ENCODE measurements around the gene SLC38A5.

The SLC38A5 gene

DNA sequence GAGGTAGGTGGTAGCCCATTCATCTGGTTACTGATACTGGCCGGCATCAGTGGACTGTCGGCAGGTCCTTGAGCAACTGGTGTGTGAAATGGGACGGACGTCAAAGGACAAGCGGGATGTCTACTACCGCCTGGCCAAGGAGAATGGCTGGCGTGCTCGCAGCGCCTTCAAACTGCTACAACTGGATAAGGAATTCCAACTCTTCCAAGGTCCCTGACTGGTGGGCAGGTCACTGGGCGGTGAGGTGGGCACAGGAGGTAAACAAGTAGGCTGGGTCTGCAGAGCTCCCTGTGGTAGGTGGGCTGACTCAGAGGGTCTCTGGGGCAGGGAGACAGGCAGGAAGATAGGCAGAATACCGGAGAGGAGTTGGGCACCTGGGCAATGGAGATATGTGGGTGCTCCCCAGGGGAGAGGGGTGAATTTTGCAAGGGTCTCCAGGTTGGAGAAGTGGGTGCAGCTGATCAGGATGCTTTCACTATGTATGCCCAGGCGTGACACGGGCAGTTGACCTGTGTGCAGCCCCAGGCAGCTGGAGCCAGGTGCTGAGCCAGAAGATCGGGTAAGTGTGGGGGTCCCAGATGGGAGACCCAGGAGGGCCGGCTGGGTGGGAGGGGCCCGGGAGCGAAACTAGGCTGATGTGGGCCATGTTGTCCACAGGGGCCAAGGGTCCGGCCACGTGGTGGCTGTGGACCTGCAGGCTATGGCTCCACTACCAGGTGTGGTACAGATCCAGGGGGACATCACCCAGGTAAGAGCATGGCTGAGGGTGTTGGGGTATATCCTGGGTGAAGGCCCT is 8.1 kb upstream of the SLC38A5 start:
- no peaks in the 10 kb centered on the region for H3K36me3 ChIP-seq (ENCODE audit: low read length)
- no peaks in the 10 kb centered on the region for H3F3A ChIP-seq (ENCODE audit: insufficient read depth)
- no peaks in the 10 kb centered on the region for H3K9me3 ChIP-seq (ENCODE audit: insufficient read depth, low read length)
- TF ChIP-seq, protein P1, sequence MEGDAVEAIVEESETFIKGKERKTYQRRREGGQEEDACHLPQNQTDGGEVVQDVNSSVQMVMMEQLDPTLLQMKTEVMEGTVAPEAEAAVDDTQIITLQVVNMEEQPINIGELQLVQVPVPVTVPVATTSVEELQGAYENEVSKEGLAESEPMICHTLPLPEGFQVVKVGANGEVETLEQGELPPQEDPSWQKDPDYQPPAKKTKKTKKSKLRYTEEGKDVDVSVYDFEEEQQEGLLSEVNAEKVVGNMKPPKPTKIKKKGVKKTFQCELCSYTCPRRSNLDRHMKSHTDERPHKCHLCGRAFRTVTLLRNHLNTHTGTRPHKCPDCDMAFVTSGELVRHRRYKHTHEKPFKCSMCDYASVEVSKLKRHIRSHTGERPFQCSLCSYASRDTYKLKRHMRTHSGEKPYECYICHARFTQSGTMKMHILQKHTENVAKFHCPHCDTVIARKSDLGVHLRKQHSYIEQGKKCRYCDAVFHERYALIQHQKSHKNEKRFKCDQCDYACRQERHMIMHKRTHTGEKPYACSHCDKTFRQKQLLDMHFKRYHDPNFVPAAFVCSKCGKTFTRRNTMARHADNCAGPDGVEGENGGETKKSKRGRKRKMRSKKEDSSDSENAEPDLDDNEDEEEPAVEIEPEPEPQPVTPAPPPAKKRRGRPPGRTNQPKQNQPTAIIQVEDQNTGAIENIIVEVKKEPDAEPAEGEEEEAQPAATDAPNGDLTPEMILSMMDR (IDR thresholded peaks at IDR 0.05; ENCODE audit: insufficient read depth, low read length, poor library complexity, severe bottlenecking), result no peak
- TF ChIP-seq EZH2phosphoT487 (conservative IDR thresholded peaks at IDR 0.05; ENCODE audit: low read length), result no peak
- H3K27me3 ChIP-seq (ENCODE audit: low read length), result no peaks in the 10 kb centered on the region
- no peak overlapping the region for H3K27ac ChIP-seq (ENCODE audit: low read depth, low read length)
- H3K4me3 ChIP-seq (ENCODE audit: insufficient read depth, low read length, poor library complexity, severe bottlenecking), result no peak overlapping the region
- no peak overlapping the region for H3K4me2 ChIP-seq (ENCODE audit: low read depth, low read length, poor library complexity, severe bottlenecking)
- H3K79me2 ChIP-seq (ENCODE audit: insufficient read depth, low read length), result peaks cover 30% of the 10 kb centered on the region
- H4K20me1 ChIP-seq (ENCODE audit: low read depth, low read length), result no peaks in the 10 kb centered on the region
- no peaks in the 10 kb centered on the region for H3K9me2 ChIP-seq (replicated peaks; ENCODE audit: insufficient read depth, low read length)
- H2AFZ ChIP-seq (ENCODE audit: low read depth, low read length, severe bottlenecking), result no peak overlapping the region
- H3K9ac ChIP-seq (ENCODE audit: low read length), result no peak overlapping the region

- no peaks in the 10 kb centered on the region for H3K9me3 ChIP-seq (ENCODE audit: insufficient read depth, low read length)
- H3K9me2 ChIP-seq (replicated peaks; ENCODE audit: insufficient read depth, low read length), result no peaks in the 10 kb centered on the region
- no peak for TF ChIP-seq EZH2phosphoT487 (conservative IDR thresholded peaks at IDR 0.05; ENCODE audit: low read length)
- TF ChIP-seq, protein P1 (IDR thresholded peaks at IDR 0.05; ENCODE audit: insufficient read depth, low read length, poor library complexity, severe bottlenecking), result no peak
- no peak overlapping the region for H2AFZ ChIP-seq (ENCODE audit: low read depth, low read length, severe bottlenecking)
- peaks cover 30% of the 10 kb centered on the region for H3K79me2 ChIP-seq (ENCODE audit: insufficient read depth, low read length)
- H3K36me3 ChIP-seq (ENCODE audit: low read length), result no peaks in the 10 kb centered on the region
- no peaks in the 10 kb centered on the region for H3K27me3 ChIP-seq (ENCODE audit: low read length)
- H3K9ac ChIP-seq (ENCODE audit: low read length), result peak overlapping the region; percentile 93
- H3K27ac ChIP-seq (ENCODE audit: low read depth, low read length), result no peak overlapping the region
- peak overlapping the region; percentile 90 for H3K4me2 ChIP-seq (ENCODE audit: low read depth, low read length, poor library complexity, severe bottlenecking)
- H3F3A ChIP-seq (ENCODE audit: insufficient read depth), result no peaks in the 10 kb centered on the region
- peak overlapping the region; percentile 91 for H3K4me3 ChIP-seq (ENCODE audit: insufficient read depth, low read length, poor library complexity, severe bottlenecking)
- no peaks in the 10 kb centered on the region for H4K20me1 ChIP-seq (ENCODE audit: low read depth, low read length)
These were observed 6.9 kb upstream of the SLC38A5 start for GRCh38 chrX:48476919-48477318.

DNA sequence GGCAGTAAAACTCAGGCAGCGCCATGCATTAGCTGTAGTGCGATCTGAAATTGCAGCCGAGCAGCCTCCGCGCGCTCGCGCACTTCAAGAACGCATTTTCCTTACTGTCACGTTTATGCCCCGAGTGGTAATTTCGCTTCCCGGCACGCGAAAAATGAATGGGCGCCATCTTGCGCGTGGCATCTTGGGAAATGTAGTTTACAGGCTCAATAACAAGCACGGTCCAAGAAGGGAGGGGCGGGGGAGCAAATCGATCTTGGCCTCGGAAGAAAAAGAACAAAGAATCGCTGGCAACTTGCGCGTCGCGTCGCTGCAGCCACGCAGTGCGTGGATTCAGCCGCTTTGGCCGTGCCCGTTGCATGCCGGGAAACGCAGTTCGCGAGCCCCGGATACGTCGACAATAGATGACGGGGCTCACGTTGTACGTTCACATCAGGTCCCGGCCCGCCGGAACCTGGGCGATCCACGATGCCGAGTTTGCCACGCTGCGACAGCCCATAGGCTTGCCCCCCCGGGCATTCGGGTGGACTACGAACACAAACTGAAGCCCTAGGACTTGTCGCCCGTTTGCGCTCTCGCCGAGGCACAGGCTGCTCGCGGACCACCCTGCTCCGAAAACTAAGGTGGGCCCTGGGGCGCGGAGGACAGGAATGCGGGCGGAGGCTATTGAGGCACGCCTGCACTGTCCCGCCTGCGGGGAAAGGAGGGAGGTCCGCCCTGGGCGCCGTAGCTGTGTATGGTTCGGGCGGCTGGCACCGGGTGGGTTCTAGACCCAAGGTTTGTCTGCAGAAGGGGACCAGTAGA is 5.9 kb upstream of the SLC38A5 start, which contains the start of gene FTSJ1:
Gene FTSJ1, plus strand, starts transcription at position 426 of the 804 bp plus-strand sequence. CDS start 1,849 bp downstream, outside the sequence.
- H3K9me2 ChIP-seq (replicated peaks; ENCODE audit: insufficient read depth, low read length), result no peaks in the 10 kb centered on the region
- peak within 1 kb of the TSS; percentile 67 for H3K27ac ChIP-seq (ENCODE audit: low read depth, low read length)
- no peaks in the 10 kb centered on the region for H4K20me1 ChIP-seq (ENCODE audit: low read depth, low read length)
- no peaks in the 10 kb centered on the region for H3K27me3 ChIP-seq (ENCODE audit: low read length)
- peak within 1 kb of the TSS; percentile 88 for H2AFZ ChIP-seq (ENCODE audit: low read depth, low read length, severe bottlenecking)
- H3K9ac ChIP-seq (ENCODE audit: low read length), result peak within 1 kb of the TSS; percentile 93
- peak within 1 kb of the TSS; percentile 91 for H3K4me3 ChIP-seq (ENCODE audit: insufficient read depth, low read length, poor library complexity, severe bottlenecking)
- TF ChIP-seq EZH2phosphoT487 (conservative IDR thresholded peaks at IDR 0.05; ENCODE audit: low read length), result no peak
- TF ChIP-seq, protein P1 (IDR thresholded peaks at IDR 0.05; ENCODE audit: insufficient read depth, low read length, poor library complexity, severe bottlenecking), result no peak
- no peaks in the 10 kb centered on the region for H3K9me3 ChIP-seq (ENCODE audit: insufficient read depth, low read length)
- H3F3A ChIP-seq (ENCODE audit: insufficient read depth), result no peaks in the 10 kb centered on the region
- H3K79me2 ChIP-seq (ENCODE audit: insufficient read depth, low read length), result peaks cover 30% of the 10 kb centered on the region
- H3K4me2 ChIP-seq (ENCODE audit: low read depth, low read length, poor library complexity, severe bottlenecking), result peak within 1 kb of the TSS; percentile 90
- H3K36me3 ChIP-seq (ENCODE audit: low read length), result no peaks in the 10 kb centered on the region
